Measurements from ENCODE around the gene HMGB3. TPM values are rescaled to one million over a fixed set of nuclear protein-coding genes. Genes with fewer than 3 reads are reported as not detected.

Gene HMGB3

DNA sequence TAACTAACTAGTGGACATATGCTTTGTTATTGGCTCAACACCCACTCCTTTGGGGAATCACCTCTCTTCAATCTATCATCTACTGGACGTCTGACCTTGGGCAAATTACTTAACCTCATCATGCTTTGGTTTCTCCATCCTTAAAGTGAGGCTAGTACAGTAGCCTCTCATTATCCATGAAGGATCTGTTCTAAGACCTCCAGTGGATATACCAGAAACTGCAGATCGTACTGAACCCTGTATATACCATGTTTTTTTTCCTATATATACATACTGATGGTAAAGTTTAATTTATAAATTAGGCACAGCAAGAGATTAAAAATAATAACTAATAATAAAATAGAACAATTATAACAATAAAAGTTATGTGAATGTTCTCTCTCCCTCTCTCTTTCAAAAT is 56.2 kb downstream of the HMGB3 start:
- Histone ChIP-seq H4K8ac (ENCODE audit: low read depth, low read length) (no peak overlapping the region), H4K5ac (ENCODE audit: low read length) (no peak overlapping the region), H2BK15ac (replicated peaks; ENCODE audit: low read depth) (no peak overlapping the region), H2AK5ac (ENCODE audit: low read length) (no peak overlapping the region), H2BK120ac (ENCODE audit: low read depth, low read length) (no peak overlapping the region), H3K56ac (ENCODE audit: low read length) (no peak overlapping the region), H2BK5ac (ENCODE audit: low read length) (no peak overlapping the region), H3K9ac (ENCODE audit: low read length) (no peak overlapping the region), H3K23ac (ENCODE audit: low read length) (no peak overlapping the region), H3K27ac (ENCODE audit: low read depth, low read length) (no peak overlapping the region), H3K79me2 (ENCODE audit: control insufficient read depth, insufficient read depth, low read length) (no peaks in the 10 kb centered on the region), H3K4me3 (ENCODE audit: low read length) (no peak overlapping the region), H3K4ac (ENCODE audit: low read depth, low read length) (no peak overlapping the region), H3K18ac (ENCODE audit: low read length) (no peak overlapping the region), H3K27me3 (ENCODE audit: insufficient read depth, low read length, poor library complexity) (no peaks in the 10 kb centered on the region), H3K79me1 (ENCODE audit: low read length) (no peaks in the 10 kb centered on the region), H3K4me2 (ENCODE audit: low read length) (no peak overlapping the region), H3K4me1 (ENCODE audit: control insufficient read depth, low read depth, low read length) (no peaks in the 10 kb centered on the region), H3K36me3 (ENCODE audit: control insufficient read depth, insufficient read depth, low read length) (no peaks in the 10 kb centered on the region)
- WGBS (ENCODE audit: extremely low coverage, insufficient coverage, low lambda C conversion rate): no CpG with 5 or more reads among the region's 2 CpGs
- no peak for DNase-seq

Small RNA genes within 50 kb of the gene (small RNA-seq; reads per million reads assigned to genes)
- gene RNA5SP525 (ENCODE audit: insufficient read depth) (not detected), gene RNU6-383P (ENCODE audit: insufficient read depth) (not detected), gene RPL12P50 (ENCODE audit: insufficient read depth) (not detected)

Measured in mesendoderm (in vitro differentiated cells).